Stimulated activated memory B cell treated with anti-CD40 and anti-IgM and Interleukin-4, amounts not matched to agents 10 μg/mL and 1 μg/mL and 100 μg/mL, for 72 hours (primary cell): ENCODE results near the gene IZUMO1.
"Not testable (repeated sequence)": the region's sequence is repeated elsewhere in the genome, so short reads cannot be mapped to it uniquely, and the experiment has no call there.

Experiments used
- ATAC-seq: fragments of 150-1000 bp; cut with Tn5 transposase; 2 replicates; pipeline ENCODE4 v1.10.0; 2021
- H3K27ac Mint-ChIP-seq: one replicate; pipeline ENCODE4 v1.8.0; 2022; ENCODE audit warnings: mild to moderate bottlenecking, mixed read lengths
- H3K27me3 Mint-ChIP-seq: one replicate; pipeline ENCODE4 v1.8.0; 2022; ENCODE audit warnings: mixed read lengths
- H3K36me3 Mint-ChIP-seq: one replicate; pipeline ENCODE4 v1.8.0; 2022; ENCODE audit warnings: mixed read lengths
- H3K4me1 Mint-ChIP-seq: one replicate; pipeline ENCODE4 v1.8.0; 2022; ENCODE audit warnings: mixed read lengths
- H3K4me3 Mint-ChIP-seq: one replicate; pipeline ENCODE4 v1.8.0; 2022; ENCODE audit warnings: mild to moderate bottlenecking, moderate library complexity, mixed read lengths
- H3K9me3 Mint-ChIP-seq: one replicate; pipeline ENCODE4 v1.8.0; 2022; ENCODE audit warnings: mixed read lengths

The IZUMO1 gene

GRCh38 chr19:48768994-48769713 lies 22.4 kb upstream of the IZUMO1 start:
- Mint-ChIP-seq H3K27ac (no peak overlapping the region), H3K27me3 (peaks cover 59% of the 10 kb centered on the region), H3K4me1 (no peaks in the 10 kb centered on the region), H3K4me3 (no peak overlapping the region), H3K9me3 (no peaks in the 10 kb centered on the region), H3K36me3 (no peaks in the 10 kb centered on the region)
- ATAC-seq: no peak

DNA sequence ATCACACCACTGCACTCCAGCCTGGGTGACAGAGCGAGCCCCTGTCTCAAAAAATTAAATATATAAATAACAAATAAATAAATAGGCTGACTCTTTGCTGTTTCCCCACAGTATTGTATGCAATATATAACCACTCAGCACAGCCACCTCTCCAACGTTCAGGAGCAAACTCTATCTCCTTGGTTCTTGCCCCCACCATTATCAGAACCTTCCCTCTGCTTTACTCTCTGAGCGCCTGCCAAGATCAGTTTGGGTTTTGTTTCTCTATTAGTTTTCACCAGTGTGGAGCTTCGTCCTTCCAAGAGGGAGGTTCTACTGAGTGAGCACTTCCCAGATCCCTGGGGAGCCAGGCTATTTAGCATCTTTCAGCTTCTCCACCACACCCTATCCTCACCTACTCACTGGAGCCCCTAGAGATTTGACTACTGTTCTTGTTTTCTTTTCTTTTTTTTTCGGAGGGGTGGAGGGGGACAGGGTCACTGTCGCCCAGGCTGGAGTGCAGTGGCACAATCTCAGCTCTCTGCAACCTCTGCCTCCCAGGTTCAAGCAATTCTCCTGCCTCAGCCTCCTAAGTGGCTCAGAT lies 21.6 kb upstream of the IZUMO1 start:
- H3K36me3 Mint-ChIP-seq, H3K4me1 Mint-ChIP-seq, H3K4me3 Mint-ChIP-seq, H3K27ac Mint-ChIP-seq, H3K9me3 Mint-ChIP-seq, ATAC-seq: not testable (repeated sequence)
- peaks cover 54% of the 10 kb centered on the region for H3K27me3 Mint-ChIP-seq

- H3K9me3 Mint-ChIP-seq, H3K4me3 Mint-ChIP-seq, H3K36me3 Mint-ChIP-seq, ATAC-seq, H3K4me1 Mint-ChIP-seq, H3K27ac Mint-ChIP-seq: not testable (repeated sequence)
- H3K27me3 Mint-ChIP-seq: peaks cover 73% of the 10 kb centered on the region
These were observed 19.1 kb upstream of the IZUMO1 start for GRCh38 chr19:48765816-48766215.

- peaks cover 62% of the 10 kb centered on the region for H3K27me3 Mint-ChIP-seq
- no peak overlapping the region for H3K27ac Mint-ChIP-seq
These were observed 13.9 kb upstream of the IZUMO1 start for GRCh38 chr19:48760504-48761205.

DNA sequence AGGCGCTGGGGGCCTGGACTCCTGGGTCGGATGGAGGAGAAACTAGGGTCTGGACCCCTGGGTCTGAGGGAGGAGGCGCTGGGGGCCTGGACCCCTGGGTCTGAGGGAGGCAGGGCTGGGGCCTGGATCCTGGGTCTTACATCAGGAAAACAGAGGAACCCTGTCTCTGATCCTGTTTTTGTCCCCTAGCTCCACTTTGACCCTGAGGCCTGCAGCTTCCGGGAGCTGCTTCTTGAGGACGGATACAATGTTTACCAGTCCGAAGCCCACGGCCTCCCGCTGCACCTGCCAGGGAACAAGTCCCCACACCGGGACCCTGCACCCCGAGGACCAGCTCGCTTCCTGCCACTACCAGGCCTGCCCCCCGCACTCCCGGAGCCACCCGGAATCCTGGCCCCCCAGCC lies 11.0 kb upstream of the IZUMO1 start:
- Mint-ChIP-seq H3K9me3 (no peaks in the 10 kb centered on the region), H3K36me3 (no peaks in the 10 kb centered on the region), H3K27me3 (peaks cover 79% of the 10 kb centered on the region), H3K4me3 (no peak overlapping the region), H3K27ac (no peak overlapping the region), H3K4me1 (peaks cover 15% of the 10 kb centered on the region)
- no peak for ATAC-seq

More at GRCh38 chr19:48760504-48761205, 13.9 kb upstream of the IZUMO1 start:
- H3K4me3 Mint-ChIP-seq: no peak overlapping the region
- no peaks in the 10 kb centered on the region for H3K9me3 Mint-ChIP-seq
- H3K4me1 Mint-ChIP-seq: peaks cover 7% of the 10 kb centered on the region
- ATAC-seq: peak; percentile 20
- H3K36me3 Mint-ChIP-seq: no peaks in the 10 kb centered on the region

DNA sequence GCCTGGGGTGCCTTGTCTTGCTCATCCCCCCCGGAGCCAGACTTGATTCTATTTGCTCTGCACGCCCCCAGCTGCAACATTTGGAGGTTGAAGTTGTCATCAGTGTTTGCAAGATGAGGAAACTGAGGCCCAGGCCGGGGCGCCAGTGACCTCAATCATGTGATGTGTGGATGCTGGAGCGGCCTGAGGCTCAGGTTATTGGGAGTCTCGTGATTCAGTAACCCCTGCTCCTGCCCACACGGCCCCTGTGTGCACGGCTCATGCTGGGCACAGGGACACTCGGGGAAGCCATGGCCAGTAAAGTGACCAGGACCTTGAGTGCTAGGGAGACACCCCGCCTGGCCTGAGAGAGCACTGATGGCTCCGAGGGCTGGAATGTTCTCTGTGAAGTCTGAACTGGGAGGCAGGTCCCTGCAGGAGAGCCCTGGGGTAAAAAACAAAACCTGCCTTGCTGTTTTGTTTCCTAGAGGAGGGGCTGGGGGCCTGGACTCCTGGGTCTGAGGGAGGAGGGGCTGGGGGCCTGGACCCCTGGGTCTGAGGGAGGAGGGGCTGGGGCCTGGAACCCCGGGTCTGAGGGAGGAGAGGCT lies 10.5 kb upstream of the IZUMO1 start:
- peaks cover 18% of the 10 kb centered on the region for H3K4me1 Mint-ChIP-seq
- H3K36me3 Mint-ChIP-seq: no peaks in the 10 kb centered on the region
- no peak overlapping the region for H3K4me3 Mint-ChIP-seq
- no peaks in the 10 kb centered on the region for H3K9me3 Mint-ChIP-seq
- peaks cover 77% of the 10 kb centered on the region for H3K27me3 Mint-ChIP-seq
- H3K27ac Mint-ChIP-seq: no peak overlapping the region
- no peak for ATAC-seq

DNA sequence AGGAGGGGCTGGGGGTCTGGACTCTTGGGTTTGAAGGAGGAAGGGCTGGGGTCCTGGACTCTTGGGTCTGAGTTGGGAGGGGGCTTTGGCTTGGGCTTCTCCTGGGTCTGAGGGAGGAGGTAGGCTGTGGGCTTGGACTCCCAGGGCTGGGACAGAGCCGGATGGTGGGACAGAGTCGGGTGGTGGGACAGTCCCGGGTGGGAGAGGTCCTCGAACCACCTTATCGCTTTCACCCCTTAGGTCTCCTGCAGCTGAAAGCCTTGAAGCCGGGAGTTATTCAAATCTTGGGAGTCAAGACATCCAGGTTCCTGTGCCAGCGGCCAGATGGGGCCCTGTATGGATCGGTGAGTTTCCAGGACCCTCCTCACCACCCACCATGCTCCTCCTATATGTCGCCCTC lies 10.0 kb upstream of the IZUMO1 start:
- no peak for ATAC-seq
- H3K27me3 Mint-ChIP-seq: peaks cover 77% of the 10 kb centered on the region
- no peak overlapping the region for H3K4me3 Mint-ChIP-seq
- peaks cover 22% of the 10 kb centered on the region for H3K4me1 Mint-ChIP-seq
- H3K27ac Mint-ChIP-seq: no peak overlapping the region
- H3K36me3 Mint-ChIP-seq: no peaks in the 10 kb centered on the region
- H3K9me3 Mint-ChIP-seq: no peaks in the 10 kb centered on the region

DNA sequence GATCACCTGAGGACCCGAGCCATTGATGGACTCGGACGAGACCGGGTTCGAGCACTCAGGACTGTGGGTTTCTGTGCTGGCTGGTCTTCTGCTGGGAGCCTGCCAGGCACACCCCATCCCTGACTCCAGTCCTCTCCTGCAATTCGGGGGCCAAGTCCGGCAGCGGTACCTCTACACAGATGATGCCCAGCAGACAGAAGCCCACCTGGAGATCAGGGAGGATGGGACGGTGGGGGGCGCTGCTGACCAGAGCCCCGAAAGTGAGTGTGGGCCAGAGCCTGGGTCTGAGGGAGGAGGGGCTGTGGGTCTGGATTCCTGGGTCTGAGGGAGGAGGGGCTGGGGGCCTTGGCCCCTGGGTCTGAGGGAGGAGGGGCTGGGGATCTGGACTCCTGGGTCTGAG lies 9.5 kb upstream of the IZUMO1 start:
- no peaks in the 10 kb centered on the region for H3K36me3 Mint-ChIP-seq
- ATAC-seq: no peak
- H3K4me1 Mint-ChIP-seq: peaks cover 22% of the 10 kb centered on the region
- no peaks in the 10 kb centered on the region for H3K9me3 Mint-ChIP-seq
- peaks cover 77% of the 10 kb centered on the region for H3K27me3 Mint-ChIP-seq
- H3K27ac Mint-ChIP-seq: no peak overlapping the region
- no peak overlapping the region for H3K4me3 Mint-ChIP-seq

DNA sequence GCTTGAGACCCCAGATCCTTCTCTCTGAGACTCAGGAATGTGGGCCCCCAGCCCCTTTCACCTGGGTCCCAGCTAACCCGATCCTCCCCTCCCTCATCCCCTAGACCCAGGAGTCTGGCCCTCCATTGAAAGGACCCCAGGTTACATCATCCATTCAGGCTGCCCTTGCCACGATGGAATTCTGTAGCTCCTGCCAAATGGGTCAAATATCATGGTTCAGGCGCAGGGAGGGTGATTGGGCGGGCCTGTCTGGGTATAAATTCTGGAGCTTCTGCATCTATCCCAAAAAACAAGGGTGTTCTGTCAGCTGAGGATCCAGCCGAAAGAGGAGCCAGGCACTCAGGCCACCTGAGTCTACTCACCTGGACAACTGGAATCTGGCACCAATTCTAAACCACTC lies 9.1 kb upstream of the IZUMO1 start:
- Mint-ChIP-seq H3K27me3 (peaks cover 77% of the 10 kb centered on the region), H3K9me3 (no peaks in the 10 kb centered on the region), H3K27ac (no peak overlapping the region), H3K4me3 (no peak overlapping the region), H3K36me3 (no peaks in the 10 kb centered on the region), H3K4me1 (peaks cover 22% of the 10 kb centered on the region)
- no peak for ATAC-seq

GRCh38 chr19:48755084-48755641 lies 8.5 kb upstream of the IZUMO1 start, which contains the start of gene FGF21:
TSS of gene FGF21 (plus strand) at chr19:48755524. CDS start at chr19:48756237, 713 bp downstream.
- Mint-ChIP-seq H3K4me1 (peaks cover 16% of the 10 kb centered on the region), H3K36me3 (no peaks in the 10 kb centered on the region), H3K27ac (no peak within 1 kb of the TSS), H3K9me3 (no peaks in the 10 kb centered on the region), H3K4me3 (no peak within 1 kb of the TSS), H3K27me3 (peaks cover 77% of the 10 kb centered on the region)
- no peak for ATAC-seq

- Mint-ChIP-seq H3K9me3 (no peaks in the 10 kb centered on the region), H3K4me3 (peak within 1 kb of the TSS; percentile 65), H3K36me3 (no peaks in the 10 kb centered on the region), H3K27me3 (peaks cover 79% of the 10 kb centered on the region), H3K4me1 (peaks cover 15% of the 10 kb centered on the region), H3K27ac (no peak within 1 kb of the TSS)
- ATAC-seq: peak; percentile 67
These were observed 6.0 kb upstream of the IZUMO1 start, which contains the start of gene FUT1 for GRCh38 chr19:48752496-48753365. TSS of gene FUT1 (minus strand) at chr19:48752641. CDS start at chr19:48751281, 1,360 bp downstream.

- peak overlapping the region; percentile 60 for H3K4me3 Mint-ChIP-seq
- no peak for ATAC-seq
- H3K4me1 Mint-ChIP-seq: peaks cover 20% of the 10 kb centered on the region
- H3K36me3 Mint-ChIP-seq: no peaks in the 10 kb centered on the region
- no peaks in the 10 kb centered on the region for H3K9me3 Mint-ChIP-seq
- H3K27ac Mint-ChIP-seq: no peak overlapping the region
- peaks cover 82% of the 10 kb centered on the region for H3K27me3 Mint-ChIP-seq
These were observed 5.3 kb upstream of the IZUMO1 start for GRCh38 chr19:48751845-48752495.

GRCh38 chr19:48750771-48751504 lies 4.2 kb upstream of the IZUMO1 start:
- H3K27ac Mint-ChIP-seq: no peak overlapping the region
- H3K36me3 Mint-ChIP-seq: no peaks in the 10 kb centered on the region
- no peak for ATAC-seq
- peaks cover 21% of the 10 kb centered on the region for H3K4me1 Mint-ChIP-seq
- peaks cover 82% of the 10 kb centered on the region for H3K27me3 Mint-ChIP-seq
- peaks cover 3% of the 10 kb centered on the region for H3K9me3 Mint-ChIP-seq
- peak overlapping the region; percentile 27 for H3K4me3 Mint-ChIP-seq
